GM12878 (cell line): Measurements from ENCODE around the gene STAG1. TPM values are rescaled to one million over a fixed set of nuclear protein-coding genes. Genes with fewer than 3 reads are reported as not detected.

Experiments used
- ATAC-seq: fragments of 200-7000 bp; cut with Tn5 transposase; 3 replicates; pipeline ENCODE4 v1.9.1; 2020; ENCODE audit warnings: mild to moderate bottlenecking, moderate library complexity
- BruUV-seq: library from RNA; stranded (reverse); fragments of 400-500 nt; replicated peaks from 2 replicates; lab custom pipeline; 2021; lab: Mats Ljungman, UMichigan
- CTCF ChIA-PET: fragments of 300-600 bp; sonication (Branson Sonifier 250); formaldehyde crosslinking; extraction: SDS; loops from one replicate; lab custom pipeline; 2021; ENCODE audit warnings: inconsistent platforms; lab: Yijun Ruan, JAX
- POLR2A ChIA-PET: fragments of 350-600 bp; formaldehyde crosslinking; extraction: SDS; loops from one replicate; lab custom pipeline; 2021; ENCODE audit warnings: inconsistent platforms; lab: Charles Lee
- RAD21 ChIA-PET: fragments of 300-600 bp; sonication (Branson Sonifier 250); formaldehyde crosslinking; loops from one replicate; lab custom pipeline; 2023; ENCODE audit warnings: antibody characterized with exemption; ENCODE audit not compliant: unreplicated experiment; lab: Charles Lee
- SMC1A ChIA-PET: fragments of 300-600 bp; sonication (Branson Sonifier 250); formaldehyde crosslinking; loops from one replicate; lab custom pipeline; 2023; ENCODE audit not compliant: unreplicated experiment, uncharacterized antibody; lab: Charles Lee
- DNase-seq: peaks from one replicate; pipeline ENCODE4 v3.0.0-alpha.2; 2011; ENCODE audit warnings: low read depth, low spot score
- FAIRE-seq: peaks from 3 replicates; lab custom pipeline; 2011; peaks lifted over from hg19 to GRCh38; lab: Jason Lieb, UNC
- H2AFZ ChIP-seq: 2 replicates; pipeline ENCODE4 v1.6.0; 2011; ENCODE audit warnings: low read depth, low read length, control low read depth; ENCODE audit not compliant: control insufficient read depth
- H3K27ac ChIP-seq: 2 replicates; pipeline ENCODE4 v1.5.1; 2011; ENCODE audit warnings: control low read depth; ENCODE audit not compliant: control insufficient read depth, insufficient read depth
- H3K27me3 ChIP-seq, 2 experiments: replicated peaks in 1 of 2; 2 replicates each; pipeline versions ENCODE4 v1.6.0 to v1.6.1; 2011; ENCODE audit warnings: low read length in 1 of 2; ENCODE audit not compliant: control insufficient read depth in 2 of 2, insufficient read depth in 2 of 2
- H3K36me3 ChIP-seq, 2 experiments: 2 replicates each; pipeline ENCODE4 v1.5.1; 2011; ENCODE audit warnings: low read length in 1 of 2; ENCODE audit not compliant: control insufficient read depth in 2 of 2, insufficient read depth in 2 of 2
- H3K4me1 ChIP-seq: 2 replicates; pipeline ENCODE4 v1.6.1; 2011; ENCODE audit warnings: mild to moderate bottlenecking, low read length, moderate library complexity, mixed read lengths; ENCODE audit not compliant: control insufficient read depth, insufficient read depth
- H3K4me2 ChIP-seq: 2 replicates; pipeline ENCODE4 v1.6.0; 2011; ENCODE audit warnings: control low read depth; ENCODE audit not compliant: control insufficient read depth, insufficient read depth
- H3K4me3 ChIP-seq: fragments of 200-600 bp; sonication (generic); 2 replicates; pipeline ENCODE4 v1.5.1; 2016
- H3K79me2 ChIP-seq: 2 replicates; pipeline ENCODE4 v1.6.0; 2011; ENCODE audit warnings: low read length; ENCODE audit not compliant: control insufficient read depth, insufficient read depth
- H3K9ac ChIP-seq: 2 replicates; pipeline ENCODE4 v1.8.0; 2011; ENCODE audit warnings: low read length, control low read depth, mixed read lengths; ENCODE audit not compliant: control insufficient read depth, insufficient read depth
- H3K9me3 ChIP-seq: replicated peaks from 3 replicates; pipeline ENCODE4 v1.5.1; 2011; ENCODE audit warnings: mild to moderate bottlenecking, low read length; ENCODE audit not compliant: control insufficient read depth, insufficient read depth
- H4K20me1 ChIP-seq: 2 replicates; pipeline ENCODE4 v1.6.0; 2011; ENCODE audit not compliant: control insufficient read depth, insufficient read depth
- BMI1 ChIP-seq: fragments of 450-650 bp; IDR thresholded peaks from 2 replicates; pipeline ENCODE4 v1.6.1; 2016; ENCODE audit warnings: mild to moderate bottlenecking, moderate library complexity, borderline replicate concordance
- BRCA1 ChIP-seq: IDR thresholded peaks from 2 replicates; pipeline ENCODE4 v1.6.1; 2011; ENCODE audit warnings: low read depth, low read length, improper control_type of control experiment
- CHD1 ChIP-seq: IDR thresholded peaks from 2 replicates; pipeline ENCODE4 v1.6.1; 2012; ENCODE audit warnings: low read depth, low read length, improper control_type of control experiment
- FOXM1 ChIP-seq: IDR thresholded peaks from 2 replicates; pipeline ENCODE4 v1.6.1; 2012; ENCODE audit warnings: low read depth, mild to moderate bottlenecking, inconsistent platforms, low read length, moderate library complexity
- NFIC ChIP-seq: IDR thresholded peaks from 2 replicates; pipeline ENCODE4 v1.6.1; 2012; ENCODE audit warnings: low read depth, mild to moderate bottlenecking, inconsistent platforms, low read length, moderate library complexity
- NFYA ChIP-seq: IDR thresholded peaks from 2 replicates; pipeline ENCODE4 v1.6.1; 2011; ENCODE audit warnings: low read depth, mild to moderate bottlenecking, low read length, improper control_type of control experiment, borderline replicate concordance
- NR2C1 ChIP-seq: fragments of 450-650 bp; IDR thresholded peaks from 2 replicates; pipeline ENCODE4 v1.6.1; 2017; ENCODE audit warnings: antibody characterized with exemption, mild to moderate bottlenecking, moderate library complexity
- RAD21 ChIP-seq: IDR thresholded peaks from 2 replicates; pipeline ENCODE4 v1.6.1; 2011; ENCODE audit warnings: mild to moderate bottlenecking, low read depth, low read length, moderate library complexity; ENCODE audit not compliant: insufficient read depth
- RELA ChIP-seq: fragments of 450-650 bp; IDR thresholded peaks from 2 replicates; pipeline ENCODE4 v1.8.0; 2014; ENCODE audit warnings: borderline replicate concordance; ENCODE audit not compliant: partially characterized antibody
- YY1 ChIP-seq: IDR thresholded peaks from 2 replicates; pipeline ENCODE4 v1.6.1; 2011; ENCODE audit warnings: low read depth, mild to moderate bottlenecking, low read length
- ZNF24 ChIP-seq: fragments of 450-650 bp; IDR thresholded peaks from 2 replicates; pipeline ENCODE4 v1.6.1; 2017; ENCODE audit warnings: antibody characterized with exemption, mild to moderate bottlenecking
- ZNF622 ChIP-seq: fragments of 450-650 bp; IDR thresholded peaks from 2 replicates; pipeline ENCODE4 v1.6.1; 2017; ENCODE audit warnings: mild to moderate bottlenecking, inconsistent platforms
- WGBS: methylation state at CpG from one replicate; pipeline ENCODE4 v1.1.6; 2016; ENCODE audit warnings: low lambda C conversion rate; ENCODE audit not compliant: insufficient replicate concordance, insufficient coverage; ENCODE audit errors: missing lambda C conversion rate; 5-methylcytosine and 5-hydroxymethylcytosine counted together
- in situ Hi-C: fragments of 300-500 bp; cut with MboI; formaldehyde crosslinking; loops from 9 replicates; pipeline ENCODE4 v1.14.3; 2018; ENCODE audit warnings: mixed read lengths
- intact Hi-C: fragments of 100-400 bp; cut with micrococcal nuclease; formaldehyde crosslinking; loops from one replicate; pipeline ENCODE4 v1.14.2; 2022; ENCODE audit not compliant: unreplicated experiment
- polyA plus RNA-seq, 11 experiments: library from polyadenylated mRNA; depleted of rRNA in 4 of 11; unstranded in 6 of 11; stranded (reverse) in 5 of 11; fragments of >200 nt; fragmentation: Nextera tagmentation in 4 of 11; fragmentation: Illumina TruSeq in 1 of 11; extraction: Ambion mirVana in 4 of 11; extraction: Trizol in 1 of 11; gene quantifications; 1 replicate in 1 of 11; 2 replicates in 10 of 11; pipeline versions ENCODE4 v1.2.1 to v1.2.3, GENCODE V29; 2011 to 2016; ENCODE audit warnings: inconsistent platforms in 2 of 11, missing spikeins in 2 of 11, low read depth in 1 of 11
- total RNA-seq, 4 experiments: library from RNA; depleted of rRNA in 3 of 4; stranded (reverse); fragments of >200 nt in 3 of 4; fragmentation: Illumina TruSeq in 1 of 4; extraction: Trizol in 1 of 4; gene quantifications; 2 replicates each; pipeline versions ENCODE4 v1.2.1 to v1.2.3, GENCODE V29; 2013 to 2021

Gene STAG1
- total and polyA plus RNA-seq, 10 of the 15 experiments (the other 5 are each of a cell fraction or from before 2014, with no cell fraction given): 4.4 to 30.1 (median 20.2) TPM

GRCh38 chr3:136661282-136661681 is 90.9 kb downstream of the STAG1 start:
- Histone ChIP-seq H2AFZ (no peak overlapping the region), H4K20me1 (no peaks in the 10 kb centered on the region), H3K27ac (no peak overlapping the region), H3K79me2 (peaks cover 14% of the 10 kb centered on the region), H3K9me3 (no peaks in the 10 kb centered on the region; the same call in 2 of the 3 replicates), H3K4me1 (peaks cover 6% of the 10 kb centered on the region; the same call in 1 of the 2 replicates), H3K36me3 (no peaks in the 10 kb centered on the region), H3K4me2 (no peak overlapping the region), H3K9ac (no peak overlapping the region), H3K27me3 (no peaks in the 10 kb centered on the region), H3K4me3 (no peak overlapping the region)
- SMC1A ChIA-PET: no interaction called here
- WGBS: 95% methylated on average over 4 of the region's 4 CpGs
- DNase-seq (no peak), ATAC-seq (no peak), FAIRE-seq (no peak)
- in situ Hi-C loops (no loop called here), intact Hi-C loops (no loop called here)
- TF ChIP-seq FOXM1 (no peak), NR2C1 (no peak), BRCA1 (no peak), NFIC (no peak), RAD21 (no peak), NFYA (no peak), CHD1 (no peak), YY1 (no peak), BMI1 (no peak), ZNF622 (no peak), ZNF24 (no peak), RELA (no peak)
- RAD21 ChIA-PET: no interaction called here
- BruUV-seq: no TSS peak
- POLR2A ChIA-PET: no interaction called here
- CTCF ChIA-PET: no interaction called here
